Cardiac fibroblast (primary cell): ENCODE results near the gene SIRPD.

ENCODE experiments used
- DNase-seq, 2 donors: peaks; one replicate each; pipeline versions ENCODE4 v3.0.0 to v3.0.0-alpha.2; 2010; ENCODE audit warnings: low read depth in 2 of 2
- H3K4me3 ChIP-seq, 2 donors: replicated peaks in 1 of 2; 1 replicate in 1 of 2; 2 replicates in 1 of 2; pipeline ENCODE4 v1.5.1; 2011; ENCODE audit warnings: low read depth in 2 of 2, low read length in 2 of 2, mild to moderate bottlenecking in 2 of 2, moderate library complexity in 1 of 2
- CTCF ChIP-seq: IDR thresholded peaks from one replicate; pipeline ENCODE4 v1.5.1; 2011; ENCODE audit warnings: low read depth, mild to moderate bottlenecking, low read length, inconsistent platforms

The SIRPD gene

DNA sequence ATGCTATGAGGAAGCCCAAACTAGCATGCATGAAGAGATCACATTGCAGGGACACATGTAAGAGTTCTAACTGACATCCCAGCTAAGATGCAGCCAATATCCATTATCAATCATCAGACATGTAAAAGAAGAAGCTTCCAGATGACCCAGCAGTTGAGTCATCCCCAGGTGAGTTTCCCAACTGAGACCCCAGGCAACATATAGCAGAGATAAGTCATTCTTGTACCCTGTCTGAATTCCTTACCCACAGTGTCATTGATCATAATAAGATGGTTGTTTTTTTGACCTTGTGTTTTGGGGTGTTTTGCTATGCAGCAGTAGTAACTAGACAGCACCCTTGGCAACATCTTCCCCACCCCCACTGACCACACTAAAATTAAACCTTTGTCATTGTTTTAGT is 18.9 kb downstream of the SIRPD start:
- no peak overlapping the region for H3K4me3 ChIP-seq
- TF ChIP-seq CTCF = no peak

GRCh38 chr20:1537731-1538058 is 19.8 kb downstream of the SIRPD start:
- DNase-seq = no peak
- H3K4me3 ChIP-seq = no peak overlapping the region
- TF ChIP-seq CTCF = no peak

More for the DNA sequence above, 18.9 kb downstream of the SIRPD start:
- DNase-seq = no peak

DNA sequence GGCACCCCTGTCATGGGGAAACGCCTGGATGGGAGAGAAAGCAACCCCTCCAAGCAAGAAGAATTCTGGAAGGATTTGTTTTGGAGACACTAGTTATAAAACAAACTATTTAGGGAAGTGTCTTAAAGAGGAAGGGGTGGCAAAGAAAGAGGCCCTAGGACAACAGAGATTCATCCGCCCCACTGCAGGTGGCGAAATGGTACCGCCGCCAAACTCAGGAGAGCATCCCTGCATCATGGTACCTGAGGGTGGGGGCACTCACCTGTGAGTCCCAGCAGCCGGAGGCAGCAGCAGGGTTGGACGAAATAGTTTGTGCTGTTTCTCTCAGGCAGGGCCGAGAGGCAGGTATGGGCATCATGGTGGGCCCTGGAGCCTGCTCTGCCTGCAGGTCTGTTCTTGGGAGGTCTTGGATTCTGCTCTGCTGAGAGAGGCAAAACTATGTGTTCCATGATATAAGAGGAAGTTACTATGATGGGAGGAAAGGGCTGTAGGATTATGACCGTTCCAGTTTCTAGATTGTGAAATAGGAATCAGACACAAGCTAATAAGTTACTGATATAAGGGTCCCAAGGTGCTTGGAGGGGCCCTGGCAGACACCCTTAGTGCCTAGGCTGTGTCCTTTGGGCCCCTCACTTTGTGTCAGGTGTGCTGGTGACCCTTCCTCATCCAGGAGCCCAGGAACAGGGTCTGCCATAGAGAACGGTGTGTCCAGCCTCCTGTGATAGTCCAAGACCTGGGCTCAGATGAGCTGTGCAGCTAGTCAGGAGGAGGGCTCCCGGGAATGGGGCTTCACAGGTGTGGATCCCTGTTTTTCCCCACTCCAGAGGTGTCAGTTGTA is 20.4 kb downstream of the SIRPD start:
- DNase-seq = no peak
- H3K4me3 ChIP-seq = no peak overlapping the region
- no peak for TF ChIP-seq CTCF

DNA sequence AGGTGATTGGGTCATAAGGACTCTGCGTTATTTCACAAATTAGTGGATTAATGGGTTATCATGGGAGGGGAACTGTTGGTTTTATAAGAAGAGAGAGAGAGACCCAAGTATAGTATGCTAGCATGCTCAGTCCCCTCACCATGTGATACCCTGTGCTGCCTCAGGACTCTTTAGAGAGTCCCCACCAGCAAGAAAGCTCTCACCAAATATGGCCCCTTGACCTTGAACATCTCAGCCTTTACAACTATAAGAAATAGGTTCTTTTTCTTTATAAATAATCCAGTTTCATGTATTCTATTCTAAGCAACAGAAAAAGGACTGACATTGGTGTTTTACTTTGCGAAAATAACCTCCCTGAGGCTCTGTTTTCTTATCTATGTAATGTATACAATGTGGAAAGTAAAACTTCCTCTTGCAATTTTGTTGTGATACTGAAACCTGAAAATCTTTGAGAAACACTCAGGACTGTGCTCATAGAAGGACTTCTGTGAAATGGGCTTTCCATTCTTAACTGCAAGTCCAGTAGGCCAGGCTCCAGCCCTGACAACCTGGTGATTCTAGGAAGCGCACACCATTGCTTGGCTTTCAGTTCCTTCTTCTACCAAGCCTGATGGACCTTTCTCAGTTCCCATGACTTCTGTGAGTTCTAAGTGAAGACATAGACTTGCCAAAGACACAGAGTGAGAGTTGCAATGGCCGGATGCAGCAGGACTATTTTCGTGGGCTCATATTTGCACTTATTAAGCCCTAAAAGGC is 21.9 kb downstream of the SIRPD start:
- H3K4me3 ChIP-seq = no peak overlapping the region
- TF ChIP-seq CTCF = no peak
- no peak for DNase-seq

GRCh38 chr20:1534526-1534925 is 23.0 kb downstream of the SIRPD start:
- no peak for TF ChIP-seq CTCF
- DNase-seq = no peak
- H3K4me3 ChIP-seq = no peak overlapping the region

GRCh38 chr20:1533059-1533458 is 24.4 kb downstream of the SIRPD start:
- TF ChIP-seq CTCF = no peak
- DNase-seq = no peak
- no peak overlapping the region for H3K4me3 ChIP-seq
